Mesothelial cell of epicardium (in vitro differentiated cells): ENCODE results near the gene PREX1. TPM values are rescaled to one million over a fixed set of nuclear protein-coding genes. Genes with fewer than 3 reads are reported as not detected.
"Not testable (repeated sequence)": the region's sequence is repeated elsewhere in the genome, so short reads cannot be mapped to it uniquely, and the experiment has no call there.

Experiments
- DNase-seq, 2 experiments: peaks; one replicate each; pipeline ENCODE4 v3.0.0; 2021; ENCODE audit warnings: low spot score in 2 of 2; ENCODE audit not compliant: unreplicated experiment in 2 of 2
- H3K27ac Mint-ChIP-seq: 2 replicates; pipeline ENCODE4 v1.8.0; 2021; ENCODE audit warnings: mixed read lengths
- H3K27me3 Mint-ChIP-seq: 2 replicates; pipeline ENCODE4 v1.8.0; 2021; ENCODE audit warnings: low read depth, mixed read lengths
- H3K36me3 Mint-ChIP-seq: 2 replicates; pipeline ENCODE4 v1.8.0; 2021; ENCODE audit warnings: mixed read lengths
- H3K4me1 Mint-ChIP-seq: 2 replicates; pipeline ENCODE4 v1.8.0; 2021; ENCODE audit warnings: mixed read lengths
- H3K4me3 Mint-ChIP-seq: 2 replicates; pipeline ENCODE4 v1.8.0; 2021; ENCODE audit warnings: mild to moderate bottlenecking, moderate library complexity, mixed read lengths
- H3K9me3 Mint-ChIP-seq: 2 replicates; pipeline ENCODE4 v1.8.0; 2021; ENCODE audit warnings: mixed read lengths
- CTCF ChIP-seq: fragments of 200-600 bp; sonication (generic); IDR thresholded peaks from one replicate; pipeline ENCODE4 v1.5.0; 2021; ENCODE audit warnings: antibody characterized with exemption; ENCODE audit not compliant: unreplicated experiment
- total RNA-seq: library from RNA; stranded (reverse); gene quantifications from 3 replicates; pipeline ENCODE4 v1.2.1, GENCODE V29; 2021

Gene PREX1
- 7.9 to 8.6 TPM (median 8.3 TPM) in 3 replicates for total RNA-seq

GRCh38 chr20:48827855-48828733, at the start of gene PREX1:
TSS of gene PREX1 (minus strand) at chr20:48827999. CDS start at chr20:48827860, 139 bp downstream.
- Mint-ChIP-seq H3K27ac (peak within 1 kb of the TSS; percentile 73), H3K4me1 (peaks cover 31% of the 10 kb centered on the region), H3K9me3 (no peaks in the 10 kb centered on the region), H3K27me3 (peaks cover 73% of the 10 kb centered on the region), H3K4me3 (peak within 1 kb of the TSS; percentile 81), H3K36me3 (no peaks in the 10 kb centered on the region)
- peak; percentile 66 to 72 for DNase-seq
- TF ChIP-seq CTCF, result no peak

GRCh38 chr20:48877304-48877703, 49.5 kb upstream of the PREX1 start:
- H3K9me3 Mint-ChIP-seq, result no peaks in the 10 kb centered on the region
- H3K36me3 Mint-ChIP-seq, result no peaks in the 10 kb centered on the region
- peaks cover 5% of the 10 kb centered on the region for H3K4me1 Mint-ChIP-seq
- TF ChIP-seq CTCF, result no peak
- DNase-seq, result no peak
- no peak overlapping the region for H3K4me3 Mint-ChIP-seq
- H3K27ac Mint-ChIP-seq, result no peak overlapping the region
- H3K27me3 Mint-ChIP-seq, result no peaks in the 10 kb centered on the region

- Mint-ChIP-seq H3K4me3 (no peak overlapping the region), H3K27me3 (no peaks in the 10 kb centered on the region), H3K27ac (no peak overlapping the region)
Measured at GRCh38 chr20:48875914-48876240, 48.1 kb upstream of the PREX1 start.

GRCh38 chr20:48875233-48875913, 47.6 kb upstream of the PREX1 start:
- TF ChIP-seq CTCF, result no peak
- H3K27ac Mint-ChIP-seq, result no peak overlapping the region
- H3K4me1 Mint-ChIP-seq, result peaks cover 5% of the 10 kb centered on the region
- H3K27me3 Mint-ChIP-seq, result no peaks in the 10 kb centered on the region
- H3K36me3 Mint-ChIP-seq, result no peaks in the 10 kb centered on the region
- no peak for DNase-seq
- no peaks in the 10 kb centered on the region for H3K9me3 Mint-ChIP-seq
- no peak overlapping the region for H3K4me3 Mint-ChIP-seq

More at GRCh38 chr20:48875914-48876240, 48.1 kb upstream of the PREX1 start:
- TF ChIP-seq CTCF, result no peak
- no peaks in the 10 kb centered on the region for H3K9me3 Mint-ChIP-seq
- H3K4me1 Mint-ChIP-seq, result peaks cover 5% of the 10 kb centered on the region
- DNase-seq, result no peak
- H3K36me3 Mint-ChIP-seq, result no peaks in the 10 kb centered on the region

- DNase-seq, H3K9me3 Mint-ChIP-seq, H3K27me3 Mint-ChIP-seq, H3K4me3 Mint-ChIP-seq, H3K36me3 Mint-ChIP-seq, H3K27ac Mint-ChIP-seq: not testable (repeated sequence)
- H3K4me1 Mint-ChIP-seq, result peaks cover 11% of the 10 kb centered on the region
Measured at GRCh38 chr20:48869442-48869841, 41.6 kb upstream of the PREX1 start.

- H3K4me1 Mint-ChIP-seq, result peaks cover 11% of the 10 kb centered on the region
- H3K9me3 Mint-ChIP-seq, result no peaks in the 10 kb centered on the region
- peaks cover 5% of the 10 kb centered on the region for H3K27me3 Mint-ChIP-seq
- no peaks in the 10 kb centered on the region for H3K36me3 Mint-ChIP-seq
- TF ChIP-seq CTCF, result no peak
- no peak overlapping the region for H3K4me3 Mint-ChIP-seq
- DNase-seq, result no peak
- H3K27ac Mint-ChIP-seq, result no peak overlapping the region
Measured at GRCh38 chr20:48866936-48867335, 39.1 kb upstream of the PREX1 start.
